GM21515 (cell line): ENCODE measurements around the gene HK2.
"Not testable (repeated sequence)": the region's sequence is repeated elsewhere in the genome, so short reads cannot be mapped to it uniquely, and the experiment has no call there.

Source experiments
- ATAC-seq: cut with Tn5 transposase; IDR thresholded peaks from one replicate; pipeline ENCODE4 v1.9.1; 2021; ENCODE audit not compliant: unreplicated experiment

Gene HK2

GRCh38 chr2:74893332-74893731 lies 59.4 kb downstream of the HK2 start:
- ATAC-seq, result no peak

GRCh38 chr2:74894272-74894981 lies 60.5 kb downstream of the HK2 start:
- no peak for ATAC-seq

- ATAC-seq, result no peak
Observed at GRCh38 chr2:74895001-74895400, 61.1 kb downstream of the HK2 start.

GRCh38 chr2:74896232-74896631 lies 62.3 kb downstream of the HK2 start:
- no peak for ATAC-seq

GRCh38 chr2:74900225-74900624 lies 66.3 kb downstream of the HK2 start:
- ATAC-seq, result not testable (repeated sequence)

GRCh38 chr2:74902281-74902860 lies 68.4 kb downstream of the HK2 start:
- no peak for ATAC-seq

GRCh38 chr2:74906395-74906794 lies 72.5 kb downstream of the HK2 start:
- ATAC-seq, result no peak

GRCh38 chr2:74907560-74907959 lies 73.6 kb downstream of the HK2 start:
- ATAC-seq, result not testable (repeated sequence)

GRCh38 chr2:74908748-74909444 lies 75.0 kb downstream of the HK2 start:
- ATAC-seq, result no peak

- ATAC-seq, result no peak
Observed at GRCh38 chr2:74910245-74910644, 76.3 kb downstream of the HK2 start.

- ATAC-seq, result no peak
Observed at GRCh38 chr2:74911061-74911460, 77.1 kb downstream of the HK2 start.

GRCh38 chr2:74915743-74916142 lies 81.8 kb downstream of the HK2 start:
- ATAC-seq, result no peak

GRCh38 chr2:74916394-74916793 lies 82.5 kb downstream of the HK2 start:
- no peak for ATAC-seq

- ATAC-seq, result no peak
Observed at GRCh38 chr2:74917702-74918619, 84.0 kb downstream of the HK2 start.

GRCh38 chr2:74919827-74920226 lies 85.9 kb downstream of the HK2 start:
- ATAC-seq, result no peak

- ATAC-seq, result no peak
Observed at GRCh38 chr2:74921236-74921736, 87.4 kb downstream of the HK2 start.

GRCh38 chr2:74922592-74923227 lies 88.8 kb downstream of the HK2 start:
- ATAC-seq, result no peak

- no peak for ATAC-seq
Observed at GRCh38 chr2:74924463-74925265, 90.7 kb downstream of the HK2 start.

- ATAC-seq, result no peak
Observed at GRCh38 chr2:74925361-74925786, 91.4 kb downstream of the HK2 start.

GRCh38 chr2:74927621-74928020 lies 93.7 kb downstream of the HK2 start:
- no peak for ATAC-seq
